ENCODE measurements around the gene RASA3. TPM values are rescaled to one million over a fixed set of nuclear protein-coding genes. Genes with fewer than 3 reads are reported as not detected.

The RASA3 gene
- total and polyA plus RNA-seq, 9 of the 15 experiments (the other 6 are each of a cell fraction or from before 2014, with no cell fraction given): 0.72 to 25.3 (median 14.4) TPM

GRCh38 chr13:114016321-114017027 is 115.9 kb downstream of the RASA3 start:
- CTCF ChIA-PET (ENCODE audit: low intra/inter-chr PET ratio): no interaction called here
- FAIRE-seq: no peak
- no TSS peak for BruUV-seq (replicated peaks)

More at GRCh38 chr13:114016321-114017027, 115.9 kb downstream of the RASA3 start:
- DNase-seq (ENCODE audit: extremely low read depth in 1 of 4, low spot score in 3 of 4) (no peak), ATAC-seq (no peak)
- no peaks in the 10 kb centered on the region for H3K9me3 ChIP-seq (replicated peaks; ENCODE audit: control insufficient read depth, insufficient read depth, low read depth, low read length)
- 93% methylated on average over 9 of the region's 30 CpGs for WGBS (ENCODE audit: insufficient coverage, low coverage, missing lambda C conversion rate)
- peaks cover 38% of the 10 kb centered on the region; the same call in 2 of the 3 replicates for H3K36me3 ChIP-seq (ENCODE audit: control insufficient read depth, insufficient read depth, low read length)
- no peak overlapping the region for H3K27ac ChIP-seq (ENCODE audit: extremely low read depth, low read depth, low read length)
- intact Hi-C loops (cut with micrococcal nuclease): no loop called here
- H3K9me1 ChIP-seq (ENCODE audit: control insufficient read depth, insufficient read depth, low read length): no peaks in the 10 kb centered on the region
- no peak overlapping the region for H3K4me2 ChIP-seq (ENCODE audit: insufficient read depth, low read length)
- H4K20me1 ChIP-seq (replicated peaks; ENCODE audit: control insufficient read depth, insufficient read depth, low read length): no peaks in the 10 kb centered on the region
- peaks cover 2 to 48% of the 10 kb centered on the region in 2 experiments; a peak in 3 of 5 replicates for H3K4me1 ChIP-seq (replicated peaks in 1 of 2; ENCODE audit: control insufficient read depth in 2 of 2, insufficient read depth in 2 of 2, low read length in 2 of 2)
- in situ Hi-C loops (cut with MboI): no loop called here
- H2AFZ ChIP-seq (ENCODE audit: low read depth, low read length): no peak overlapping the region
- H3K4me3 ChIP-seq: no peak overlapping the region
- TF ChIP-seq, protein P1, sequence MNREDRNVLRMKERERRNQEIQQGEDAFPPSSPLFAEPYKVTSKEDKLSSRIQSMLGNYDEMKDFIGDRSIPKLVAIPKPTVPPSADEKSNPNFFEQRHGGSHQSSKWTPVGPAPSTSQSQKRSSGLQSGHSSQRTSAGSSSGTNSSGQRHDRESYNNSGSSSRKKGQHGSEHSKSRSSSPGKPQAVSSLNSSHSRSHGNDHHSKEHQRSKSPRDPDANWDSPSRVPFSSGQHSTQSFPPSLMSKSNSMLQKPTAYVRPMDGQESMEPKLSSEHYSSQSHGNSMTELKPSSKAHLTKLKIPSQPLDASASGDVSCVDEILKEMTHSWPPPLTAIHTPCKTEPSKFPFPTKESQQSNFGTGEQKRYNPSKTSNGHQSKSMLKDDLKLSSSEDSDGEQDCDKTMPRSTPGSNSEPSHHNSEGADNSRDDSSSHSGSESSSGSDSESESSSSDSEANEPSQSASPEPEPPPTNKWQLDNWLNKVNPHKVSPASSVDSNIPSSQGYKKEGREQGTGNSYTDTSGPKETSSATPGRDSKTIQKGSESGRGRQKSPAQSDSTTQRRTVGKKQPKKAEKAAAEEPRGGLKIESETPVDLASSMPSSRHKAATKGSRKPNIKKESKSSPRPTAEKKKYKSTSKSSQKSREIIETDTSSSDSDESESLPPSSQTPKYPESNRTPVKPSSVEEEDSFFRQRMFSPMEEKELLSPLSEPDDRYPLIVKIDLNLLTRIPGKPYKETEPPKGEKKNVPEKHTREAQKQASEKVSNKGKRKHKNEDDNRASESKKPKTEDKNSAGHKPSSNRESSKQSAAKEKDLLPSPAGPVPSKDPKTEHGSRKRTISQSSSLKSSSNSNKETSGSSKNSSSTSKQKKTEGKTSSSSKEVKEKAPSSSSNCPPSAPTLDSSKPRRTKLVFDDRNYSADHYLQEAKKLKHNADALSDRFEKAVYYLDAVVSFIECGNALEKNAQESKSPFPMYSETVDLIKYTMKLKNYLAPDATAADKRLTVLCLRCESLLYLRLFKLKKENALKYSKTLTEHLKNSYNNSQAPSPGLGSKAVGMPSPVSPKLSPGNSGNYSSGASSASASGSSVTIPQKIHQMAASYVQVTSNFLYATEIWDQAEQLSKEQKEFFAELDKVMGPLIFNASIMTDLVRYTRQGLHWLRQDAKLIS (CRISPR knock-in tag; IDR thresholded peaks at IDR 0.05): no peak
- TF ChIP-seq ARNT (IDR thresholded peaks at IDR 0.05): no peak
- TF ChIP-seq, protein P2, sequence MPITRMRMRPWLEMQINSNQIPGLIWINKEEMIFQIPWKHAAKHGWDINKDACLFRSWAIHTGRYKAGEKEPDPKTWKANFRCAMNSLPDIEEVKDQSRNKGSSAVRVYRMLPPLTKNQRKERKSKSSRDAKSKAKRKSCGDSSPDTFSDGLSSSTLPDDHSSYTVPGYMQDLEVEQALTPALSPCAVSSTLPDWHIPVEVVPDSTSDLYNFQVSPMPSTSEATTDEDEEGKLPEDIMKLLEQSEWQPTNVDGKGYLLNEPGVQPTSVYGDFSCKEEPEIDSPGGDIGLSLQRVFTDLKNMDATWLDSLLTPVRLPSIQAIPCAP (CRISPR knock-in tag; IDR thresholded peaks at IDR 0.05; ENCODE audit: borderline replicate concordance): no peak
- TF ChIP-seq NEUROD1 (IDR thresholded peaks at IDR 0.05; ENCODE audit: borderline replicate concordance, low read depth, low read length, partially characterized antibody): no peak
- TF ChIP-seq MED1 (CRISPR knock-in tag; IDR thresholded peaks at IDR 0.05; ENCODE audit: borderline replicate concordance): no peak
- TF ChIP-seq KLF10 (CRISPR knock-in tag; IDR thresholded peaks at IDR 0.05): no peak
- no peak for TF ChIP-seq ZBED1 (IDR thresholded peaks at IDR 0.05)
- TF ChIP-seq ZNF785 (CRISPR knock-in tag; IDR thresholded peaks at IDR 0.05): no peak
- TF ChIP-seq ZNF77 (CRISPR knock-in tag; IDR thresholded peaks at IDR 0.05): no peak
- TF ChIP-seq BCLAF1 (IDR thresholded peaks at IDR 0.05; ENCODE audit: borderline replicate concordance in 1 of 2, control insufficient read depth in 1 of 2, low read depth in 2 of 2, low read length in 1 of 2): no peak
- POLR2A ChIA-PET: no interaction called here
- H3K79me2 ChIP-seq (ENCODE audit: control insufficient read depth, insufficient read depth, low read length): no peaks in the 10 kb centered on the region
- H3K27me3 ChIP-seq (ENCODE audit: control insufficient read depth in 2 of 2, insufficient read depth in 2 of 2, low read length in 2 of 2): no peaks in the 10 kb centered on the region
- no peak overlapping the region for H3K9ac ChIP-seq (ENCODE audit: insufficient read depth in 1 of 2, low read depth in 2 of 2, low read length in 2 of 2)

Measured in K562 (cell line).